Measurements from ENCODE around the gene GRB10.
"Not testable (repeated sequence)": the region's sequence is repeated elsewhere in the genome, so short reads cannot be mapped to it uniquely, and the experiment has no call there.

Gene GRB10

DNA sequence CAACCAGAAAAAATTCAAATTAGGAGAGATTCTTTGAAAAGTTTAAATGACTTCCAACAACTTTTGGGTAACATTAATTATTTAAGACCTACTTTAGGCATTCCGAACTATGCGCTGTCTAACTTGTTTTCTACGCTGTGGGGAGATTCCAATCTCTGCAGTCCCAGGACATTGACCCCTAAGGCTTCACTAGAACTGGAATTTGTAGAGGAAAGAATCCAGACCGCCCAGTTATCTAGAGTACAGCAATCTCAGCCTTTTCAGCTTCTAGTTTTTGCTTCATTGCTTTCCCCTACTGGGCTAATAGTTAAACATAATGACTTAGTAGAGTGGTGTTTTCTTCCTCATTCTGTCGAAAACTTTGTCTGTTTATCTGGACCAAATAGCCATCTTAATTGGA, 202.6 kb downstream of the GRB10 start:
- ATAC-seq (ENCODE audit: insufficient read depth, low read depth) (no peak), DNase-seq (no peak)
- no peaks in the 10 kb centered on the region for H3K27me3 ChIP-seq (ENCODE audit: insufficient read depth, low read length, poor library complexity)
- no peaks in the 10 kb centered on the region for H3K4me1 ChIP-seq (ENCODE audit: insufficient read depth, low read length)
- no peak for TF ChIP-seq CTCF (IDR thresholded peaks at IDR 0.05; ENCODE audit: borderline replicate concordance, extremely low read depth, low read length, poor library complexity, severe bottlenecking)
- TF ChIP-seq EZH2 (IDR thresholded peaks at IDR 0.05; ENCODE audit: borderline replicate concordance, low read depth, low read length, severe bottlenecking) = no peak
- H3K4me2 ChIP-seq (ENCODE audit: insufficient read depth, low read length) = no peak overlapping the region
- H2AFZ ChIP-seq (ENCODE audit: low read depth, low read length) = no peak overlapping the region
- no peaks in the 10 kb centered on the region for H3K79me2 ChIP-seq (ENCODE audit: insufficient read depth, low read length)
- no peak overlapping the region for H3K27ac ChIP-seq (ENCODE audit: low read length)
- no peaks in the 10 kb centered on the region for H4K20me1 ChIP-seq (ENCODE audit: insufficient read depth, low read length)
- no peak overlapping the region for H3K4me3 ChIP-seq (ENCODE audit: low read depth in 1 of 2, low read length in 2 of 2)
- H3K9ac ChIP-seq (ENCODE audit: low read depth, low read length) = no peak overlapping the region
- H3K9me3 ChIP-seq (ENCODE audit: insufficient read depth, low read length, severe bottlenecking) = peaks cover 4% of the 10 kb centered on the region
- no peaks in the 10 kb centered on the region for H3K36me3 ChIP-seq (ENCODE audit: insufficient read depth, low read length)

DNA sequence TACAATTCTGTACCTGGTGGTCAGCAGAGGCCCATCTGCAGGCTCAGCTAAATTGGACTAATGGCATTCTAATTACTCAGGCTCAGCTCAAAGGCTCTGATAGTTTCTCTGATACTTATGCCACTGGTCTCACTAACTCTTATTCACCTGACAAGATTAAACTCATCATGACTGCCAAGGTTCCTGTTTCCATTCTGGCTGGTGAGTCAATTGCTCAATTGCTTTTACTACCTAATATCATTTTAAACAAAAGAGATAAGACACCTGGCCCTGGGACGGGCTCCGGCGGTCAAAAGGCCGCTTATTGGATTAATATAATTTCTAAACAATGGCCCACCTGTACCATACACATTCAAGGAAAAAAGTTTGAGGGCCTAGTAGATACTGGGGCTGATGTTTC, 204.6 kb downstream of the GRB10 start:
- not testable (repeated sequence) for ATAC-seq (ENCODE audit: insufficient read depth, low read depth); DNase-seq; H2AFZ ChIP-seq (ENCODE audit: low read depth, low read length); H3K4me3 ChIP-seq (ENCODE audit: low read depth in 1 of 2, low read length in 2 of 2); H3K36me3 ChIP-seq (ENCODE audit: insufficient read depth, low read length); H3K9ac ChIP-seq (ENCODE audit: low read depth, low read length); H3K79me2 ChIP-seq (ENCODE audit: insufficient read depth, low read length); H3K27me3 ChIP-seq (ENCODE audit: insufficient read depth, low read length, poor library complexity); H3K4me1 ChIP-seq (ENCODE audit: insufficient read depth, low read length); H3K27ac ChIP-seq (ENCODE audit: low read length); H3K9me3 ChIP-seq (ENCODE audit: insufficient read depth, low read length, severe bottlenecking); H4K20me1 ChIP-seq (ENCODE audit: insufficient read depth, low read length); H3K4me2 ChIP-seq (ENCODE audit: insufficient read depth, low read length)

DNA sequence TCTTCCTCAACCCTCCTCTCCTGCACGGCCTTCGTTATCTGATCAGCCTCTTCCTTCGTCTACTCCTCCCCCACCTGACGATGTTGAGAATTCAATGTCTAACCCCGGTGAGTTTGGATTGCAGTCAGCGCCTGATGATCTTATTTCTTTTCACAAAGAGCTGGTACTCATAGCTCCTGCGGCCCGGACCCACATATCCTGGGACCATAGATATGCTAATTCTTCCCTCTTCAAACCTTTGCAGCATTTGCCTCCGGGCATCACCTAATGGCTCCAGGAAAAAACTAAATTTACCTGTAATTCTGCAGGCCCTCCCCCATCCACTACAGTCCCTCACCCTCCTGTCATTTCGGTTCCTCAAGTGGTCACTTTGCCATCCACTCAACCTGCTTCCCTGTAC, 205.1 kb downstream of the GRB10 start:
- no peak overlapping the region for H3K4me3 ChIP-seq (ENCODE audit: low read depth in 1 of 2, low read length in 2 of 2)
- H3K36me3 ChIP-seq (ENCODE audit: insufficient read depth, low read length) = no peaks in the 10 kb centered on the region
- H3K4me1 ChIP-seq (ENCODE audit: insufficient read depth, low read length) = no peaks in the 10 kb centered on the region
- DNase-seq (no peak), ATAC-seq (ENCODE audit: insufficient read depth, low read depth) (no peak)
- H2AFZ ChIP-seq (ENCODE audit: low read depth, low read length) = no peak overlapping the region
- H3K27me3 ChIP-seq (ENCODE audit: insufficient read depth, low read length, poor library complexity) = no peaks in the 10 kb centered on the region
- no peak overlapping the region for H3K9ac ChIP-seq (ENCODE audit: low read depth, low read length)
- H3K79me2 ChIP-seq (ENCODE audit: insufficient read depth, low read length) = no peaks in the 10 kb centered on the region
- no peak overlapping the region for H3K27ac ChIP-seq (ENCODE audit: low read length)
- no peak overlapping the region for H3K4me2 ChIP-seq (ENCODE audit: insufficient read depth, low read length)
- no peaks in the 10 kb centered on the region for H3K9me3 ChIP-seq (ENCODE audit: insufficient read depth, low read length, severe bottlenecking)
- no peaks in the 10 kb centered on the region for H4K20me1 ChIP-seq (ENCODE audit: insufficient read depth, low read length)
- TF ChIP-seq CTCF (IDR thresholded peaks at IDR 0.05; ENCODE audit: borderline replicate concordance, extremely low read depth, low read length, poor library complexity, severe bottlenecking) (no peak), EZH2 (IDR thresholded peaks at IDR 0.05; ENCODE audit: borderline replicate concordance, low read depth, low read length, severe bottlenecking) (no peak)

DNA sequence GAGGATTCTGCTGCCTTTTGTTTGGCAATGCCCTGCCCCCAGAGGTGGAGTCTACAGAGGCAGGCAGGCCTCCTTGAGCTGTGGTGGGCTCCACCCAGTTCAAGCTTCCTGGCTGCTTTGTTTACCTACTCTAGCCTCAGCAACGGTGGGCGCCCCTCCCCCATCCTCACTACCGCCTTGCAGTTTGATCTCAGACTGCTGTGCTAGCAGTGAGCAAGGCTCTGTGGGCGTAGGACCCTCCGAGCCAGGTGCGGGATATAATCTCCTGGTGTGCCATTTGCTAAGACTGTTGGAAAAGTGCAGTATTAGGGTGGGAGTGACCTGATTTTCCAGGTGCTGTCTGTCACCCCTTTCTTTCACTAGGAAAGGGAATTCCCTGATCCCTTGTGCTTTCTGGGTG, 206.3 kb downstream of the GRB10 start:
- H3K36me3 ChIP-seq (ENCODE audit: insufficient read depth, low read length); H3K4me1 ChIP-seq (ENCODE audit: insufficient read depth, low read length): not testable (repeated sequence)

More for the DNA sequence above, 206.3 kb downstream of the GRB10 start:
- H3K9me3 ChIP-seq (ENCODE audit: insufficient read depth, low read length, severe bottlenecking); H2AFZ ChIP-seq (ENCODE audit: low read depth, low read length); DNase-seq; H3K9ac ChIP-seq (ENCODE audit: low read depth, low read length); ATAC-seq (ENCODE audit: insufficient read depth, low read depth); H3K4me3 ChIP-seq (ENCODE audit: low read depth in 1 of 2, low read length in 2 of 2); H3K79me2 ChIP-seq (ENCODE audit: insufficient read depth, low read length); H3K27ac ChIP-seq (ENCODE audit: low read length); H4K20me1 ChIP-seq (ENCODE audit: insufficient read depth, low read length); H3K27me3 ChIP-seq (ENCODE audit: insufficient read depth, low read length, poor library complexity); H3K4me2 ChIP-seq (ENCODE audit: insufficient read depth, low read length): not testable (repeated sequence)
